Activated CD4-positive, alpha-beta memory T cell treated with anti-CD3 and anti-CD28 coated beads, Interleukin-2, amount 10 ng/mL, durations not matched to agents 7 days and 5 days (primary cell): ENCODE results near the gene CMTM7. TPM values are rescaled to one million over a fixed set of nuclear protein-coding genes. Genes with fewer than 3 reads are reported as not detected.
"Not testable (repeated sequence)": the region's sequence is repeated elsewhere in the genome, so short reads cannot be mapped to it uniquely, and the experiment has no call there.

ENCODE experiments used
- CTCF ChIA-PET: fragments of 350-600 bp; sonication (Branson Sonifier 250); formaldehyde crosslinking; loops from one replicate; lab custom pipeline; 2021; ENCODE audit warnings: antibody characterized with exemption, inconsistent platforms; lab: Charles Lee
- POLR2A ChIA-PET: fragments of 350-600 bp; sonication (Branson Sonifier 250); formaldehyde crosslinking; loops from one replicate; lab custom pipeline; 2021; ENCODE audit warnings: antibody characterized with exemption; lab: Charles Lee
- DNase-seq: peaks from one replicate; pipeline ENCODE4 v3.0.0-alpha.2; 2020
- H3K27ac Mint-ChIP-seq: one replicate; pipeline ENCODE4 v1.8.0; 2021; ENCODE audit warnings: mild to moderate bottlenecking, mixed read lengths
- H3K27me3 Mint-ChIP-seq: one replicate; pipeline ENCODE4 v1.8.0; 2021; ENCODE audit warnings: mixed read lengths
- H3K36me3 Mint-ChIP-seq: one replicate; pipeline ENCODE4 v1.8.0; 2021; ENCODE audit warnings: low read depth, mixed read lengths
- H3K4me1 Mint-ChIP-seq: one replicate; pipeline ENCODE4 v1.8.0; 2021; ENCODE audit warnings: mixed read lengths
- H3K4me3 Mint-ChIP-seq: one replicate; pipeline ENCODE4 v1.8.0; 2021; ENCODE audit warnings: mild to moderate bottlenecking, mixed read lengths
- H3K9me3 Mint-ChIP-seq: one replicate; pipeline ENCODE4 v1.8.0; 2021; ENCODE audit warnings: mixed read lengths
- total RNA-seq, 2 experiments: library from RNA; stranded (reverse); gene quantifications; one replicate each; pipeline ENCODE4 v1.2.3, GENCODE V29; 2021

CMTM7 gene
- total RNA-seq, 2 experiments from 2014 or later, result 47.0 to 47.3 TPM

DNA sequence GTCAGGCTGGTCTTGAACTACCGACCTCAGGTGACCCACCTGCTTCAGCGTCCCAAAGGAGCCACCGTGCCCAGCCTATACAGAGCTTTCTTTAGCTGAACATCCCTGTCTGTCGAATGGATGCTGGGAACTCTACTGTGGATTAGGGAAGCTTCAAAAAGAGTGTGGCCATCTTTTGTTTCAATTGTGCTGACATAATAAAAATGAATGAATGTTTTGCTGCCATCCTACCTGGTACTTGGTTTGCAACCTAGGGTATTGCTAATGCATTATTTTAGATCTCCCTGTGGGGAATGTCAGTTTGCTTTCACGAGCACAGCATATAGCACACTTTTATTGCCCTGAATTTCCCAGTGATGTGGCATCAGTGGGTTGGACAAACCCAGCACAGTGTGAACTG, 78.7 kb downstream of the CMTM7 start:
- Mint-ChIP-seq H3K9me3 (no peaks in the 10 kb centered on the region), H3K4me3 (no peak overlapping the region), H3K27me3 (no peaks in the 10 kb centered on the region), H3K27ac (no peak overlapping the region), H3K36me3 (peaks cover 56% of the 10 kb centered on the region), H3K4me1 (peaks cover 48% of the 10 kb centered on the region)
- CTCF ChIA-PET, result interaction anchor here (0.8 to 5.2 kb wide), 10 partner anchors 11 to 174 kb away, joined by 3 to 97 read pairs (median 4); no protein-coding TSS in a partner anchor
- POLR2A ChIA-PET, result interaction anchor here (0.9 to 1.7 kb wide), 8 partner anchors 10 to 174 kb away, joined by 3 to 10 read pairs (median 3); partner anchors contain the start of gene CMTM7
- DNase-seq, result no peak

DNA sequence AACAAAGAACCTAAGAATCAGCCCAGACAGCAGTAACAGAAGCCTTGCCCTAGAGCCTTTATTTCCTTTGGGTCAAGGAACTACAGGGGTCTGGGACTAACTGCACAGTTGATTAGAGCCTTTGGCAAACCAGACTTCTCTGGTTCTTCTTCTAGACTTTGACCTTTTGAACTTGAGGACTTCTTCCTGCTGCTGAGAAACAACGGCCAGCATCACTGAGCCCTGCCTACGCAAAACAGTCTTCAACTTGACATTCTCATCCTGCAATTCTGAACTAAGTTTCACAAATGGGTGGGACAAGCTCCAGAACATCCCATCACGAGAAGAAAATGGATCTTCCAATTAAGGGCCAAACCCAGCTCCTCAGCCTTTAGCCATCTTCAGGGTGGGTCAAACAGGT, 79.6 kb downstream of the CMTM7 start:
- no peak overlapping the region for H3K4me3 Mint-ChIP-seq
- no peak for DNase-seq
- no peak overlapping the region for H3K27ac Mint-ChIP-seq
- H3K27me3 Mint-ChIP-seq, result no peaks in the 10 kb centered on the region
- H3K9me3 Mint-ChIP-seq, result no peaks in the 10 kb centered on the region
- H3K36me3 Mint-ChIP-seq, result peaks cover 52% of the 10 kb centered on the region
- peaks cover 46% of the 10 kb centered on the region for H3K4me1 Mint-ChIP-seq
- ChIA-PET POLR2A (no interaction called here), CTCF (interaction anchor here (0.6 to 5.2 kb wide), 3 partner anchors 10 to 97 kb away, joined by 3 to 97 read pairs (median 28); no protein-coding TSS in a partner anchor)

DNA sequence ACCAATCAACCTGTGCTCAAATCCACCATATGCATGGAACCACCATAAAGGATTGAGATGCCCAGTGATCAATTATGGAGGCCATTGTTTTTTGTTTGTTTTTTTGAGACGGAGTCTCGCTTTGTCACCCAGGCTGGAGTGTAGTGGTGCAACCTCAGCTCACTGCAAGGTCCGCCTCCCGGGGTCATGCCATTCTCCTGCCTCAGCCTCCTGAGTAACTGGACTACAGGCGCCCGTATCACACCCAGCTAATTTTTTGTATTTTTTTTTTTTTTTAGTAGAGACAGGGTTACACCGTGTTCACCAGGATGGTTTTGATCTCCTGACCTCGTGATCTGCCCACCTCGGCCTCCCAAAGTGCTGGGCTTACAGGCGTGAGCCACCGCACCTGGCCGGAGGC, 80.5 kb downstream of the CMTM7 start:
- POLR2A ChIA-PET, H3K27ac Mint-ChIP-seq, H3K4me3 Mint-ChIP-seq, H3K27me3 Mint-ChIP-seq, H3K9me3 Mint-ChIP-seq, DNase-seq, CTCF ChIA-PET: not testable (repeated sequence)
- Mint-ChIP-seq H3K36me3 (peaks cover 59% of the 10 kb centered on the region), H3K4me1 (peaks cover 45% of the 10 kb centered on the region)

DNA sequence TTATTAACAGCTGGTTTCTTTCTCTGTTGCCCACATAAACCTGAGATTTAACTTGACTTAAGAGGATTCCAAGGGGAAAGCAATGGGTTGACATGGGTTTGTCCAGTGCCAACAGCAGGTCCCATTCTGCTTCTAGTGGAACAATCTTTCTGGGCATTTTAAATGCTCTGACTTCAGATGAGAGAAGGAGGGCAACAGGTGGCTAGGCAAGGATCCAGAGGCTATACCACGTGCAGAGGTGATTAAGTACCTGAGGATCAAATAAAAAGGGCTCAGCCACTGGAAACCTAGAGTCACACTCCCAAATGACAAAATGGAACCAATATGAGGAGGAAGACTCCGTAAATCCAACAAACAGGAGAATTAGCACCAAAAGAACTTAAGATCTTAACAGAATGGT, 82.5 kb downstream of the CMTM7 start:
- ChIA-PET CTCF (interaction anchor here (1.3 kb wide), 1 partner anchor 100 kb away, joined by 3 read pairs; no protein-coding TSS in a partner anchor), POLR2A (no interaction called here)
- Mint-ChIP-seq H3K4me1 (peaks cover 34% of the 10 kb centered on the region), H3K9me3 (no peaks in the 10 kb centered on the region), H3K27me3 (no peaks in the 10 kb centered on the region), H3K4me3 (no peak overlapping the region), H3K27ac (no peak overlapping the region), H3K36me3 (peaks cover 67% of the 10 kb centered on the region)
- DNase-seq, result no peak

DNA sequence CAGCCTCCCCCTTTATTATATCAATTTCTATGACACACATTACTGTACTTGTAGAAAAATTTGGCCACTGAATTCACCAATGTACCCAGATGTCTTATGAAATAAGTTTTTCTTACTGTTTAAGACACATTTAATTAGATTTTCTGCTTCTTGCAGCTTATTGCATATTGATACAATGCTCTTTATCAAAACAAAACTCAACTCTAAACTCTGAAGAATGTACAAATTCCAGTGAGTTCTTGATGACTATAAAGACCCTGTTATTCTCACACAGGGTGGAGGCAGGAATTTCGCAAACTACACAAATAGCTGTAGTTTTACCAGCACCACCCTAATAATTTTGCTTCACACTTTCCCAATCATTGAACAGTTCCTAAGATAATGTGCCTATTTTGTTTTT, 89.0 kb downstream of the CMTM7 start:
- H3K9me3 Mint-ChIP-seq, result no peaks in the 10 kb centered on the region
- H3K27ac Mint-ChIP-seq, result no peak overlapping the region
- POLR2A ChIA-PET, result interaction anchor here (1.6 kb wide), 1 partner anchor 20 kb away, joined by 3 read pairs; no protein-coding TSS in a partner anchor
- peaks cover 74% of the 10 kb centered on the region for H3K36me3 Mint-ChIP-seq
- H3K4me1 Mint-ChIP-seq, result peaks cover 15% of the 10 kb centered on the region
- CTCF ChIA-PET, result interaction anchor here (0.7 to 5.3 kb wide), 3 partner anchors 11 to 62 kb away, joined by 3 to 28 read pairs (median 3); no protein-coding TSS in a partner anchor
- no peaks in the 10 kb centered on the region for H3K27me3 Mint-ChIP-seq
- no peak overlapping the region for H3K4me3 Mint-ChIP-seq
- DNase-seq, result no peak

DNA sequence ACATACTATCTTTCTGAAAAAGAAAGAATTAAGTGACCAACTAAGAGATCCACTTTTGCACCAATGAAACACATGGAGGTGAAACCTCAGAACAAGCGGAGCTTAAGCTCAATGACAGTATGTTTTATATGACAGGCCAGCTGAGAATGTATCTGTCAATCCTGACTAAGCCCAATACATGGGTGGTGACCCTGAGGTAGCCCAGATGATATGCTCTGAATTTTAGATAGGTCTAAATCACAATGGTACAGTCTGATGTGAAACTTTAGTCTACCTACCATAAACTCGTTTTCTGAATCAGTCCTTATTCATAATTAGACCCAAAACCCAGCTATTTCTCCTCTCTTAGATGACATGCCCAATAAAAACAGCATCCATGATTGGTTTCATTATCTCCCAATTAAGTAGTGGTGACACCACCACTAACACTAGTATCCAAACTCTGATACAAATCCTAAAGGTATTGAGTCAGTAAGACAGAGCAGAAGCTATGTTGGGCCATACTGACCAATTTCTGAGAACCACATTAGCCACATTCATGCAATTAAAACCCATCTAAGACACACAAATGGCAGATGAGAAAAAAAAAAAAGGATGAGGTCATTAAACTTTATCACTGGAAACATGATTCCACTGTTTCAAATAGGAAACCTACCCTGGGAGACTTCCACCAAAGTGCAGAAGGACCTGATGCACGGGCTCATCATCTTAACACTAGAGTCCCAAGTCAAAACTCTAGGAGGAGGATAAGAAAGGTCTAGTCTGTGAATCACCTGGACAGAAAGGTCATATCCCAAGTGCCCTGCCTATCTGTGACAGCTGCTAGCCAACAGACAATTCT, 90.4 kb downstream of the CMTM7 start:
- Mint-ChIP-seq H3K27me3 (no peaks in the 10 kb centered on the region), H3K4me3 (no peak overlapping the region), H3K36me3 (peaks cover 77% of the 10 kb centered on the region), H3K9me3 (no peaks in the 10 kb centered on the region), H3K27ac (no peak overlapping the region), H3K4me1 (peaks cover 15% of the 10 kb centered on the region)
- ChIA-PET CTCF (interaction anchor here (1.0 to 5.3 kb wide), 2 partner anchors 13 to 107 kb away, joined by 3 to 28 read pairs; no protein-coding TSS in a partner anchor), POLR2A (interaction anchor here (1.6 kb wide), 1 partner anchor 19 kb away, joined by 3 read pairs; no protein-coding TSS in a partner anchor)
- DNase-seq, result no peak

DNA sequence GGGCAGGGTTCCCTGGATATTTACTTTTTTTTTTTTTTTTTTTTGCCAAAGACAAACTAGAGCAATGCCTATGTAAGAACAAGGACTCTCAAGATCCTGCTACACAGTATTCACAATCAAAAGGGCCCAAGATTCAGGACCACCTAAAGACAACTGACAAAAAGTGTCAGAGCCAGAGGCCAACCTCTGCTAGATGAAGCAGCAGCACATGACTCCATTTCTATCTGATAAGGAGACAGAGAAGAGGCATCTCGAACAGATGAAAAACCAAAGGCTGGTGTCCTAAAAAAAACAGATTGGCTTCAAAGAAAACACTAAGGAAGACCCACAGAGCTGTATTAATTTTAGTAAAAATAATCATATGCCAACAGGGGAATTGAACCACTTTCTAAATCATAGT, 91.0 kb downstream of the CMTM7 start:
- Mint-ChIP-seq H3K4me3 (no peak overlapping the region), H3K27ac (no peak overlapping the region), H3K36me3 (peaks cover 77% of the 10 kb centered on the region), H3K4me1 (peaks cover 14% of the 10 kb centered on the region), H3K27me3 (no peaks in the 10 kb centered on the region), H3K9me3 (no peaks in the 10 kb centered on the region)
- CTCF ChIA-PET, result interaction anchor here (5.3 kb wide), 1 partner anchor 13 kb away, joined by 28 read pairs; no protein-coding TSS in a partner anchor
- POLR2A ChIA-PET, result interaction anchor here (0.9 kb wide), 1 partner anchor 244 kb away, joined by 3 read pairs; the partner anchor contains the start of gene CMTM8
- DNase-seq, result no peak

DNA sequence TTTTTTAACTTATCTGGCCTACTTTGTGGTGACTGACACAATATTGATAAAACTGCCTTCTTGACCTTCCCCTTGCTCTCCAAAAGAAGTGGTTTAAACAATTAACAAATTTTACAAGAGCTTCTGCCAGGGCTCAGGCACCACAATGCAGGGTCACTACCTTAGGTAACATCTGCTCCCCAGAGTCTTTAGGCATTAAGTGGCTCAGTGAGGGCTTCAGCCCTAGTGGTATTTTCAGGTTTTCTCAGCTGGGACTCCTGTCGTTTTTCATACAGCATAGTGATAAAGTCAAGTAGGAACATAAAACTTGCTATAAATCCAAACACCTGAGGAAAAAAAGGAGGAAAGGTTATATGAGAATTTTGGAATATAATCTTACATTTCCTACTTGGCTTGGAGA, 92.1 kb downstream of the CMTM7 start:
- no peak overlapping the region for H3K4me3 Mint-ChIP-seq
- CTCF ChIA-PET, result interaction anchor here (5.3 kb wide), 1 partner anchor 14 kb away, joined by 28 read pairs; no protein-coding TSS in a partner anchor
- no peak overlapping the region for H3K27ac Mint-ChIP-seq
- H3K9me3 Mint-ChIP-seq, result no peaks in the 10 kb centered on the region
- peaks cover 80% of the 10 kb centered on the region for H3K36me3 Mint-ChIP-seq
- no peaks in the 10 kb centered on the region for H3K27me3 Mint-ChIP-seq
- peaks cover 14% of the 10 kb centered on the region for H3K4me1 Mint-ChIP-seq
- DNase-seq, result no peak
- POLR2A ChIA-PET, result interaction anchor here (0.9 kb wide), 1 partner anchor 245 kb away, joined by 3 read pairs; the partner anchor contains the start of gene CMTM8

DNA sequence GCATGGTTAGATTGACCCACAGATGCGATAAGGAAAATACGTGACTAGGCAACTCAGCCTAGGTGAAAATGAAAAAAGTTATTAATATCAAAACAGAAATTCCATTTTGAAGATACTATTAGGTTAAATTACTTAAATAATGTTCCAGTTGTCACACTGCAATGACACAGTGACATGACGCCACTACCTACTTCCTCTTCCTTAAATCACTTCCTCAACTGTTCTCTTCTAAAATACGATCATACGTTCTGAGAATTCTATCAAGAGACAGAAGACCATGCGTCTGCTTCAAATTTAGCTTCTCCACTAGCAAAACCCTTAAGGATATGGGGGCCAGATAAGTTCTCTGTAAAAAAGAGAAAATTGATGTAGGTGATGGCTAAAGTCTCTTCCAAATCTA, 92.8 kb downstream of the CMTM7 start:
- no peak for DNase-seq
- Mint-ChIP-seq H3K9me3 (no peaks in the 10 kb centered on the region), H3K4me3 (no peak overlapping the region), H3K27ac (no peak overlapping the region), H3K36me3 (peaks cover 73% of the 10 kb centered on the region), H3K4me1 (peaks cover 14% of the 10 kb centered on the region), H3K27me3 (no peaks in the 10 kb centered on the region)
- CTCF ChIA-PET, result interaction anchor here (0.7 to 5.3 kb wide), 4 partner anchors 15 to 770 kb away, joined by 3 to 28 read pairs (median 4); no protein-coding TSS in a partner anchor
- POLR2A ChIA-PET, result interaction anchor here (1.1 kb wide), 1 partner anchor 17 kb away, joined by 5 read pairs; no protein-coding TSS in a partner anchor

DNA sequence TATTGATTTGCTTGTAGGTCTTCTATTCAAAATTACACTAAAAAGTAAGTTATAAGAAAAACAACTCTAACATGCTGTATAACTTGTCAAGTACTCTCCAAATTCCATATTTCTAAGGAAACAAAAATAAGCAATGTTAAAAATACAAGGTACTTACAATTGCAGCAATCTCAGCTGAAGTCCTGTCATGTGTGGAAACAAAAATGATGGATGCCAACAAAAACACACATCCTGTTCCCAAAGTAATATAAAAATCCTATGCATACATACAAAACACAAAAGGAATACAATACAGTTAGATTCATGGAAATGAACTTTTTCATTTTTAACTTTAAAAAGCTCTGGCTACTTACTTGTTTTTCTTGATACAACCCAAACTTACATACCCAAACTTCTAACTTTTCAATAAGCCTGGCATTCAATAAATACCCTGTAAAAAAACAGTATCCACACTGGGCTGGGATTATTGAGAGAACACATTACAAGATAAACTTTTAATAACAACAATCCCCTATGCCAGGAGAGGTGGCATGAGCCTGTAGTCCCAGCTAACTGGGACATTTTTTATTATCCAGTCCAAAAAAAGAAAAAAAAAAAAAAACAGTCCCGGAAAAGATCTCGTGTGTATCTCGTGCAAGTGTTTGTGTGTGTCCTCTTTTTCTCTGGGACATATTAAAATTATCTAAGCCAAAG, 96.3 kb downstream of the CMTM7 start:
- no peaks in the 10 kb centered on the region for H3K27me3 Mint-ChIP-seq
- ChIA-PET CTCF (interaction anchor here (1.0 to 1.3 kb wide), 3 partner anchors 10 to 111 kb away, joined by 3 to 5 read pairs (median 3); no protein-coding TSS in a partner anchor), POLR2A (no interaction called here)
- no peaks in the 10 kb centered on the region for H3K9me3 Mint-ChIP-seq
- peaks cover 45% of the 10 kb centered on the region for H3K36me3 Mint-ChIP-seq
- H3K27ac Mint-ChIP-seq, result no peak overlapping the region
- H3K4me3 Mint-ChIP-seq, result no peak overlapping the region
- no peak for DNase-seq
- H3K4me1 Mint-ChIP-seq, result peaks cover 6% of the 10 kb centered on the region

DNA sequence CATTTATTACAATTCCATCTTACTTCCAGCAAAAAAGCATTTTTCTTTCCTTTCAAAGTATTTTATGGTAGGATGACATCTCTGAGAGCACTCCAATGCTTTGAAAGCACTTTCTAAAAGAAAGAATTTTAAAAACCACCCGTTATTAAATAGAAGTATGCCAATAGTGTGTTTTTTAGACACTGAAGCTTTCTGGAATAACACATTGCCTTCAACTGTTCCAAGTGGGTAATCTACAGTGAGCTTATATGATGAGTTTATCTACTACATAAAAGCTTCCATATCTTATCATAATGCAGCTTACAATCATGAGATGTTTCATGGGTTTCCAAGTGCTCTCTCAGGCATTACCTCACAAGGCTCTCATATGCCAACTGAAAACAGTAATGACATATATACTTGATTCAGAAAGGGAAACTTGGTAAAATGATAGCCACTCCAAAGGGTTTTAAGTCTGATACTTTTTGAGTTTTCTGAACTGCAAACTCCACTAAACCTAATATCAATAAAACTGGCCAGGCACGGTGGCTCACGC, 96.9 kb downstream of the CMTM7 start:
- CTCF ChIA-PET, result interaction anchor here (1.0 to 1.3 kb wide), 3 partner anchors 9 to 112 kb away, joined by 3 to 5 read pairs (median 3); no protein-coding TSS in a partner anchor
- Mint-ChIP-seq H3K36me3 (peaks cover 41% of the 10 kb centered on the region), H3K9me3 (no peaks in the 10 kb centered on the region), H3K27ac (no peak overlapping the region), H3K4me1 (peaks cover 6% of the 10 kb centered on the region), H3K4me3 (no peak overlapping the region), H3K27me3 (no peaks in the 10 kb centered on the region)
- POLR2A ChIA-PET, result no interaction called here
- DNase-seq, result no peak
